Stimulated activated effector memory CD8-positive, alpha-beta T cell treated with anti-CD3 and anti-CD28 coated beads, Interleukin-12 subunit alpha, Interleukin-12 subunit beta, amount 100 ng/mL, for 72 hours (primary cell): ENCODE results near the gene SALL1.

Experiments used
- ATAC-seq: fragments of 150-1000 bp; cut with Tn5 transposase; 2 replicates; pipeline ENCODE4 v1.10.0; 2021
- DNase-seq, 2 donors: peaks; one replicate each; pipeline ENCODE4 v3.0.0; 2021 to 2022; ENCODE audit warnings: low spot score in 2 of 2
- H3K27ac Mint-ChIP-seq: one replicate; pipeline ENCODE4 v1.8.0; 2022; ENCODE audit warnings: mild to moderate bottlenecking, mixed read lengths
- H3K36me3 Mint-ChIP-seq: one replicate; pipeline ENCODE4 v1.8.0; 2022; ENCODE audit warnings: mild to moderate bottlenecking, mixed read lengths
- H3K4me1 Mint-ChIP-seq: one replicate; pipeline ENCODE4 v1.8.0; 2022; ENCODE audit warnings: mixed read lengths
- H3K4me3 Mint-ChIP-seq: one replicate; pipeline ENCODE4 v1.8.0; 2022; ENCODE audit warnings: mild to moderate bottlenecking, mixed read lengths
- H3K9me3 Mint-ChIP-seq: one replicate; pipeline ENCODE4 v1.8.0; 2022; ENCODE audit warnings: mixed read lengths

Gene SALL1

GRCh38 chr16:51151435-51151960, 428 bp upstream of the SALL1 start:
- no peak overlapping the region for H3K27ac Mint-ChIP-seq

GRCh38 chr16:51150165-51150887, 744 bp downstream of the SALL1 start:
- no peak overlapping the region for H3K27ac Mint-ChIP-seq
- DNase-seq (no peak), ATAC-seq (no peak)
- H3K36me3 Mint-ChIP-seq, result peaks cover 27% of the 10 kb centered on the region
- peaks cover 3% of the 10 kb centered on the region for H3K9me3 Mint-ChIP-seq
- no peak overlapping the region for H3K4me3 Mint-ChIP-seq
- H3K4me1 Mint-ChIP-seq, result no peaks in the 10 kb centered on the region

More at GRCh38 chr16:51151435-51151960, 428 bp upstream of the SALL1 start:
- no peak for DNase-seq
- Mint-ChIP-seq H3K9me3 (peaks cover 3% of the 10 kb centered on the region), H3K4me3 (no peak overlapping the region), H3K4me1 (no peaks in the 10 kb centered on the region), H3K36me3 (peaks cover 27% of the 10 kb centered on the region)
- ATAC-seq, result no peak

- ATAC-seq (no peak), DNase-seq (no peak)
- Mint-ChIP-seq H3K27ac (no peak overlapping the region), H3K9me3 (peaks cover 3% of the 10 kb centered on the region), H3K4me1 (no peaks in the 10 kb centered on the region), H3K4me3 (no peak overlapping the region), H3K36me3 (peaks cover 27% of the 10 kb centered on the region)
These were observed 1.3 kb downstream of the SALL1 start for GRCh38 chr16:51149721-51150164.

GRCh38 chr16:51149251-51149661, 1.8 kb downstream of the SALL1 start:
- H3K9me3 Mint-ChIP-seq, result peaks cover 3% of the 10 kb centered on the region
- DNase-seq (no peak), ATAC-seq (no peak)
- no peak overlapping the region for H3K4me3 Mint-ChIP-seq
- H3K36me3 Mint-ChIP-seq, result peaks cover 24% of the 10 kb centered on the region
- H3K4me1 Mint-ChIP-seq, result no peaks in the 10 kb centered on the region
- H3K27ac Mint-ChIP-seq, result no peak overlapping the region

GRCh38 chr16:51148678-51149228, 2.3 kb downstream of the SALL1 start:
- H3K4me1 Mint-ChIP-seq, result no peaks in the 10 kb centered on the region
- peaks cover 3% of the 10 kb centered on the region for H3K9me3 Mint-ChIP-seq
- H3K27ac Mint-ChIP-seq, result no peak overlapping the region
- DNase-seq, result no peak
- H3K36me3 Mint-ChIP-seq, result peaks cover 19% of the 10 kb centered on the region
- no peak for ATAC-seq
- no peak overlapping the region for H3K4me3 Mint-ChIP-seq

- Mint-ChIP-seq H3K4me1 (no peaks in the 10 kb centered on the region), H3K9me3 (no peaks in the 10 kb centered on the region), H3K27ac (no peak overlapping the region), H3K4me3 (no peak overlapping the region), H3K36me3 (peaks cover 12% of the 10 kb centered on the region)
- ATAC-seq (no peak), DNase-seq (no peak)
These were observed 3.0 kb downstream of the SALL1 start for GRCh38 chr16:51147776-51148677.

GRCh38 chr16:51146256-51146924, 4.7 kb downstream of the SALL1 start:
- ATAC-seq (no peak), DNase-seq (no peak)
- H3K27ac Mint-ChIP-seq, result no peak overlapping the region
- no peak overlapping the region for H3K4me3 Mint-ChIP-seq
- no peaks in the 10 kb centered on the region for H3K4me1 Mint-ChIP-seq
- H3K9me3 Mint-ChIP-seq, result no peaks in the 10 kb centered on the region
- H3K36me3 Mint-ChIP-seq, result peaks cover 5% of the 10 kb centered on the region

GRCh38 chr16:51144203-51144602, 6.9 kb downstream of the SALL1 start:
- Mint-ChIP-seq H3K4me1 (no peaks in the 10 kb centered on the region), H3K4me3 (no peak overlapping the region), H3K36me3 (no peaks in the 10 kb centered on the region), H3K27ac (no peak overlapping the region), H3K9me3 (no peaks in the 10 kb centered on the region)
- ATAC-seq, result no peak
- no peak for DNase-seq

- Mint-ChIP-seq H3K4me1 (no peaks in the 10 kb centered on the region), H3K36me3 (no peaks in the 10 kb centered on the region), H3K9me3 (no peaks in the 10 kb centered on the region), H3K27ac (no peak overlapping the region), H3K4me3 (no peak overlapping the region)
- no peak for DNase-seq
- no peak for ATAC-seq
These were observed 7.7 kb downstream of the SALL1 start for GRCh38 chr16:51143196-51143977.

- ATAC-seq (no peak), DNase-seq (no peak)
- no peaks in the 10 kb centered on the region for H3K4me1 Mint-ChIP-seq
- no peaks in the 10 kb centered on the region for H3K36me3 Mint-ChIP-seq
- H3K27ac Mint-ChIP-seq, result no peak overlapping the region
- H3K9me3 Mint-ChIP-seq, result peaks cover 2% of the 10 kb centered on the region
- no peak overlapping the region for H3K4me3 Mint-ChIP-seq
These were observed 9.5 kb downstream of the SALL1 start for GRCh38 chr16:51141541-51141940.

- H3K4me1 Mint-ChIP-seq, result no peaks in the 10 kb centered on the region
- peaks cover 2% of the 10 kb centered on the region for H3K9me3 Mint-ChIP-seq
- H3K4me3 Mint-ChIP-seq, result no peak overlapping the region
- no peaks in the 10 kb centered on the region for H3K36me3 Mint-ChIP-seq
- no peak overlapping the region for H3K27ac Mint-ChIP-seq
- no peak for DNase-seq
- ATAC-seq, result no peak
These were observed 10.0 kb downstream of the SALL1 start for GRCh38 chr16:51141106-51141505.

GRCh38 chr16:51140112-51140511, 11.0 kb downstream of the SALL1 start:
- H3K9me3 Mint-ChIP-seq, result peaks cover 2% of the 10 kb centered on the region
- H3K36me3 Mint-ChIP-seq, result no peaks in the 10 kb centered on the region
- DNase-seq (no peak), ATAC-seq (no peak)
- H3K4me3 Mint-ChIP-seq, result no peak overlapping the region
- no peak overlapping the region for H3K27ac Mint-ChIP-seq
- no peaks in the 10 kb centered on the region for H3K4me1 Mint-ChIP-seq

GRCh38 chr16:51139568-51139967, 11.5 kb downstream of the SALL1 start:
- Mint-ChIP-seq H3K4me1 (no peaks in the 10 kb centered on the region), H3K4me3 (no peak overlapping the region), H3K27ac (no peak overlapping the region), H3K36me3 (no peaks in the 10 kb centered on the region), H3K9me3 (peaks cover 2% of the 10 kb centered on the region)
- DNase-seq (no peak), ATAC-seq (no peak)

- ATAC-seq (no peak), DNase-seq (no peak)
- no peak overlapping the region for H3K4me3 Mint-ChIP-seq
- no peaks in the 10 kb centered on the region for H3K36me3 Mint-ChIP-seq
- H3K9me3 Mint-ChIP-seq, result peaks cover 5% of the 10 kb centered on the region
- H3K4me1 Mint-ChIP-seq, result no peaks in the 10 kb centered on the region
- H3K27ac Mint-ChIP-seq, result no peak overlapping the region
These were observed 12.9 kb downstream of the SALL1 start for GRCh38 chr16:51138178-51138577.
